ENCODE measurements around the gene IER5L.

DNA sequence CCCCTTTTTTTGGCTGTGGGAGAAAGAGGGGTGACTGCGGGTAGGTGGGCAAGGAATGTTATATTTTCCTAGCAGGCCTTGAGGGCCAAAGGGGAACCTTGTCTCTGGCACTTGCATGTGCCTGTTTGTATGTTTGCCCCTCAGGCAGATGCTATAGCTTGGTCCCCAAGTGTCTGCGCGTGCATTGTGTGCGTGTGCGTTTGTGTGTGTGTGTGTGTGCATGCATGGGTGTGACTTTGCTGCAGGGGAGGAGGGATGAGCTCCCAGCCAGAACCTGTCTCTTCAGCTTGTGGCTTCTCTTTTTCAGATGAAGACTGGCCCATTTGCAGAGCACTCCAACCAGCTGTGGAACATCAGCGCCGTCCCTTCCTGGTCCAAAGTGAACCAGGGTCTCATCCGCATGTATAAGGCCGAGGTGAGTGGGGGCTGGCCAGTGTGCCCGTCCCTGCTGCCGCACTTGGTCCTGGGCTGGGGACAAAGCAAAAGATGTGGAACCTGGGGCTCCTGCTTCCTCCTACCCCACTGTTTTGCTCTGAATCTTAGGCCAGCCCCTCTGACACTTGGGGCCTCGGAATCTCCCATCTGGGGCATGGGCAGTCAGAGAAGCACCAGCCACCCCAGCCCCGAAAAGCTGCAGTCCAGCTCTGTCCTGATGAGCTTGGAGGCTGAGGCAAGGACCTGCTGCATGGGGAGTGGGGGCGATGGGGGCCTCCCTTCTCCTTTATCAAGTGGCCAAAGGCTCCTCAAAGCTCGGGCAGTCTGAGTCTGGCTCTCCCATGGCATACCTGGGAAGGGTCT, 35.7 kb downstream of the IER5L start:
- no peak for TF ChIP-seq FOXP2 (optimal IDR thresholded peaks at IDR 0.05; ENCODE audit: control extremely low read depth, extremely low read length, insufficient read depth)
- no peak for TF ChIP-seq EZH2 (IDR thresholded peaks at IDR 0.05)

Data from SK-N-MC (cell line).